NCI-H1694 (cell line): Measurements from ENCODE around the gene SNAP91.

ENCODE experiments used
- DNase-seq: peaks from one replicate; lab custom pipeline; 2025; lab: John Stamatoyannopoulos, UW

SNAP91 gene

DNA sequence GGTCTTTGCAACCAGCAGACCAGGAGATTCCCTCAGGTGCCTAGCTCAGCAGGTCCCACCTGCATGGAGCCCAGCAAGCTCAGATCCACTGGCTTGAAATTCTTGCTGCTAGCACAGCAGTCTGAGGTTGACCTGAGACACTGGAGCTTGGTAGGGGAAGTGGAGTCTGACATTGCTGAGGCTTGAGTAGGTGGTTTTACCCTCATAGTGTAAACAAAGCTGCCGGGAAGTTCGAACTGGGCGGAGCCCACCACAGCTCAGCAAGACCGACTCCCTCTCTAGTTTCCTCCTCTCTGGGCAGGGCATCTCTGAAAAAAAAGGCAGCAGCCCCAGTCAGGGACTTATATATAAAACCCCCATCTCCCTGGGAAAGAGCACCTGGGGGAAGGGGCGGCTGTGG is 162.3 kb downstream of the SNAP91 start:
- DNase-seq: no peak

DNA sequence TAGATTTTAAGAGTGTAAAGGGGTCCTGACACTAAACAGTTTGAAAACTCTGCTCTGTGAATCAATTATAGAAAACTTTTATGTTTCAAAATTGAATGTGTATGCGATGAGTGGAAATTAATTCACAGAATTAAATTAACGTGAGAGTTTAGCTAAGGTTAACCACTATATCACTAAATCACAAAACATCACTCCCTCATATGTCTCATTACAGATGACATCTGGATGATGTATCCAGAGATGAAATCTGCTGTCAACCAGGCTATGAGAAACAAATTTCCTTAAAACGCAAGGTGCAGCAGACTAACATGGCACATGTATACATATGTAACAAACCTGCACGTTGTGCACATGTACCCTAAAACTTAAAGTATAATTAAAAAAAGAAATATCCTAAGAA is 169.2 kb downstream of the SNAP91 start:
- no peak for DNase-seq

DNA sequence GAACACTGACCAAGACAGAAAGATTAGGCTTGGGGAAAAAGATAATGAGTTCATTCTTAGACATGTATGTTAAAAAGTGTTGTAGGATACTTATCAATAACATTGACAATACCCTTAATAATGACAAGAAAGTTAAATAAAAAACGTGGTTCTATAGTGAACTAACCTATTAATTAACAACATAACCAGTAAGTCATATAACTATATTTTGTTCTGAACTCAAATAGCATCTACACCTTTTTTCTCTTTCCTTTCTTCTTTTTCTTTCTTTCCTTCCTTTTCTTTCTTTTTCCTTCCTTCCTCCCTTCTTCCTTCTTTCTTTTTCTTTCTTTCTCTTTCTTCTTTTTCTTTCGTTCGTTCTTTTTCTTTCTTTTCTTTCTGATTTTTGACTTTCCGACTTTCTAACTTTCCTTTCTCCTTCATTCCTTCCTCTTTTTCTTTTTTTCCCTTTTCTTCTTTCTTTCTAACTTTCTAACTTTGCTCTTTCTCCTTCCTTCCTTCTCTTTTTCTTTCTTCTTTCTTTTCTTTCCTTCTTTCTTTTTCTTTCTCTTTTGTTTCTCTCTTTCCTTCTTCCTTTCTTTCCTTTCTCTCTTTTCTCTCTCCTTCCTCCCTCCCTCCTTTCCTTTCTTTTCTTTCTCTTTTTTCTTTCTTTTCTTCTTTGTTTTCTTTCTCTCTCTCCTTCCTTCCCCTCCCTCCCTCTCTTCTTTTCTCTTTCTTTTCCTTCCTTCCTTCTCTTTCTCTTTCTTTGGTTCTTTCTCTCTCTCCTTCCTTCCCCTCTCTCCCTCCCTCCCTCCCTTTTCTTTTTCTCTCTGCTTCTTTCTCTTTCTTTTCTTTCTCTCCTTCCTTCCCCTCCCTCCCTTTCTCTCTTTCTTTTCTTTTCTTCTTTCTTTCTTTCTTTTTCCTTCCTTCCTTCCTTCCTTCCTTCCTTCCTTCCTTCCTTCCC is 172.0 kb downstream of the SNAP91 start:
- no peak for DNase-seq

DNA sequence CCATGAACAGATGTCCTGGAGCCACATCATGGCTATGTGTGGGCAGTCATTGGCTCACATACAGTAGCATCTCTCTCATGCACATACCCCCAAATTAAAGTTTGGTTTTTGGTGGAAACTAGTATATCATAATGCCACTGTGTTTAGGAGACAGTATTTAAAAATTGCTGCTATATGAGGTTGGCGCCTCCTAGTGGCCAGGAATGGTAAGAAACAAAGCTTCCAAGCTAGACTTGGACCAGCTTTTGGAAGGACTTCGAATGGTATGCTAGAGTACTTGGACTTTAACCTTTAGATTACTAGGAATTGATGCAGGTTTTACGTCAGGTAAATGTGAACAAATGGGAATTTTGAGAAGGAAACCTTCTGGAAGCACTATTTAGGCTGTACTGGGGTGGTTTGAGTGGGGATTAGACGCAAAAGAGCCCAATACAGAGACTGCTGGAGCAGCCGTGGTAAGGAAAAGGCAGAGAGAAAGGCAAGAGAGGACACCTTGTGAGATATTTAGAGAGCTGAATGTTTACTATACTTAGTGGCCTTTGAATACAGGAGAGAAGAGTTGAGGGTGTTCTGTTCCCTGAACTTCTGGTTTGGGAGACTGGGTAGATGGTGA is 172.8 kb downstream of the SNAP91 start:
- DNase-seq: peak; percentile 48

DNA sequence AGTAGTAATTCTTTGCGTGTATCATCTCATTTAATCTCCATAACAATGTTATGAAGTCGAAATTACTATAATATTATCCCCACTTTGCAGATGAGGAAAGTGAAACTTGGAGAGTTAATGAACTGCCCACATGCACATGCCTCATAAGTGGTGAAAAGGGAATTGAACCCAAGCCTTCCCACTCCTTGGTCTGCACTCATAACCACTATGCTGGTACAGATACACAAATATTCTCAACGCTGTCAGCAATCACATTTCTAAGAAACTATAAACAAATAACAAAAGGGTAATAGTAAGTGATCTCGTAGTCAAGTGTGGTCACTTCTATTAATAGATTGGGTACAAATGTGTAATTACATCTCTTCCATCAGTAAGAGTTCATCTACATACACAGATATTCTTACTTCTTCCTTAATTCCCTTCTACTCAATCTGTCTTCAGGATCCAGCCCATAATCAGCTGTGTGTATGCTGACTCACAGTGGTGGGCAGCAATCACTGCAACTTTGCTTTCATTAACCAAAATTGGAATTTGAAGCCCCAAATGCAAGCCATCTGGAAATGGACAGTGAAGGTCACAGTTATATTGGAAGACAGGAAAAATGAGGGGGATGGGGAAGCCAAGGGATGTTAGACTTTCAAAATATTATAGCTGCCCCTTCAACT is 190.0 kb downstream of the SNAP91 start:
- no peak for DNase-seq

DNA sequence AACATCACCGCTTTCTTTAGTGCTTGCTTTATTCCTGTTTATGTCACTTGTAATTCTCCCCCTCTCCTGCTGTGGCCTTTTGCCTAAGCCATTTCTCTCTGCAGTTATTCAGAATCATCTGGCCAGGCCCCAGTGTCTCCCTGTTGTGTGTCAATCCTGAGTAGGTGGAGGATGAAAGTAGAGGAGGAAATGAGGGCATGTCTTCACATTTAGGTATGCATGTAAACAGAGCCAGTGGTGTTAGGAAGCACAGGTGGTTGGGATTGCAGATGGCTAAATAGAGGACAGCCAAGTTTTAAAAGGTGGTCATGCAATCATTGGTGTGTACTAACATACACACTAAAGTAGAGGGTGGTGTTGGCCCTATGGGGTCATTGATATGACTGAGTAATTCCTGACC is 191.4 kb downstream of the SNAP91 start:
- DNase-seq: no peak

DNA sequence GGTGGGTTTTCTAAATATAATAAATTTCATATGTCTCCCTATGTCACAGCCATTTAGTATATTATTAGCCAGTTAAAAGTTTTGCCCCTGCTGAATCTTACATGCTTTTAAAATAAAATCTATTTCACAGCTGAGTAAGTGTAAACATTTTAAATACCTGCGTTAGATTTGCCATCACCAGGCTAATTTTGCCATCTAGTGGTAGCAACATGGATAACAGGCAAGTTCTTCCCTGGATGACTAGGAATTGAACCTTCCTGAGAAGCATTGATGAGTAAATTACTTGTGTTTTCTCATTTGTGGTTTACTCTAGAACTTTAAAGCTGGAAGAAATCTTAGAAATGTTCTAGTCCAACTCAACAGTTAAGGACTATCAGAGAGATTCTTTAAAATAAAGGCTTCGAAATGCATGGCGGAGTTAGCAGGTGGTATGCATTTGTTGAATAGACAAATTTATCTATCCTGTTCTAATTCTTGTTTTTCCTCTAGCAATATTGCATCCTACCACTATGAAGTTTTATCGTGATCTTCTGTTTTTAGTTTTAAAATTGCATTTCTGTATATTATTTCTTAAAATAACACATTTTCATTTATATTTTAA is 193.9 kb downstream of the SNAP91 start:
- DNase-seq: peak; percentile 38

DNA sequence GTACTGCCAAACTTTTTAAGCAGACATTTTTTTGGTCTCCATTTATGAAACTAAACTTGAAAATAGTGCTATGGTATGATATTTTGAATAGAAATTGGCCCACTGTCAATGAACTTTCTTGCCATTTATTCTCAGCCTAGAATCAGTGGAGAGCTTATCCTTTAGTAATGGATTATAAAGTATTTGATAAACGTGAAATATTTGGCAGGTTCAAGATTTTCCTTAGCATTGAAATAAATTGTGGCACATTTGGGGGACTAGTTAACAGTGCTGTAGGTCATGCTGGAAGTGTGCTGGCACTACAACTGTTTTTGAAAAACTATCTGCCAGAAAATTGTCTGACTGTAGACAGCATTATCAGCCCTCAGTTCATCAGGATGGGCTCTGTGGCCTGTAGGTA is 194.4 kb downstream of the SNAP91 start:
- no peak for DNase-seq

DNA sequence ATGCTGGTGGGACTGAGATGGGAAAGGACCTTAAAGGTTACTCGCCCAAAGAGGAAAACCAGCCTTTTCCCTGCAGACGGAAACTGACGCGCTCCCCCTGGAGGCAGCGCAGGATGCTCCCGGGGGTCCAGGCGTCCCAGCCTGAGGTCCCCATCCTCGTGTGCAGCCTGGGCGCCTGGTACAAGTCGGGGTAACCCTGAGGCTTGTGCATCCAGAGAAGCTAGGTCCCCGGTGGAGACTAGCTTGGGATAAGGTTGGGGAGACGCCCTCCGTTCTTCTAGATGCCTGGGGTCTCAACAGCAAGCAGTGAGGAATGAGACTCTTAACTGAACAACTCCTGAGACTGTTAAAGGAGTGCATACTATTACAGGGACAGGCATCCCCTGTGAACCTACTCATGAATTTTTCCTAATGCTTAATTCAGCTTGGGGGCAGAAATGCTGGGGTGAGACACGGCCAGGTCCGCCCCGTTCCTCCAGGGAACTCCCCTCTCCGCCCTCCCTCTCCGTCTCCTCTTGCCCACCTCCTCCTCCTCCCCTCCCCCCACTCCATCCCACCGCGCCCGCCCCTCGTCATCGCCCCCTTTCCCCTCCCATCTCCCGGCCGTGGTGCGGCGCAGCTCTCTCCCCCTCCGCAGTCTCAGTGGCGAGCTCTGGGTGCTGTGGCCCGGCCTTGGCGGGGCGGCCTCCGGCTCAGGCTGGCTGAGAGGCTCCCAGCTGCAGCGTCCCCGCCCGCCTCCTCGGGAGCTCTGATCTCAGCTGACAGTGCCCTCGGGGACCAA is 196.8 kb downstream of the SNAP91 start, which contains the start of gene PRSS35:
PRSS35 (plus strand) TSS at position 634 of the 781 bp plus-strand sequence. CDS start 10,908 bp downstream, outside the sequence.
- DNase-seq: peak; percentile 45

DNA sequence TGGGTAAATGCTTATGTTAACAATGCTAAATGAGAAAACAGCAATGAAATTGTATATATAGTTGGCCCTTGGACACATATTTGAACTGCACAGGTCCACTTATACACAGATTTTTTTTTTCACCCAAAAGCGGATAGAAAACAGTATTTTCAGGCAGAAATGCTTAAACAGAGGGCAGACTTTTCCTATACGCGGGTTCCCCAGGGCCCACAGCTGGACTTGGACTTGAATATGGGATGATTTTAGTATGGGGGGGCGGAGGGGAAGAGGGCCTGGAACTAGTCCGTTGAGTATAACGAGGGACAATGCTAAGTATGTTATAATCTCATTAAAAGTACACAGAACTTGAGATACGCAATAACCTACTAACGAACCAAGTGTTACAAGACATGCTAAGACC is 197.6 kb downstream of the SNAP91 start:
- no peak for DNase-seq

DNA sequence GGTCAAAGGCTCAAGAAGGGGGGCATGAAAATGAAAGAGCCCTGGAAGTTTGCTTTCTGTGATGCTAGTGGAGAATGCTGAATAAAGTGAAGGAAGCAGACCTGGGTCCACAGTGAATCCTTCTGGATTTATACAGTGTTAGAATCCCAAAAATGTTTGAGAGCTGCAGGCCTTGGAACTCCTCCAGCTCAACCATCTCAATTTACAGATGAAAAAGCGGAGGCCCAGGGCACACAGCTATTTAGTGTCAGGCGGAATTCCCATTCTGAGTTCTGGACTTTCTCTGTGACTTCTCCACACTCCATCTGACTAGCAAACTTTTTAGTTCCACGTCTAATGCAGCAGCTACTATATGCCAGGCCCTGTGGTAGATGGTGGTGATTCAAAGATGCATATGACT is 198.1 kb downstream of the SNAP91 start:
- no peak for DNase-seq

DNA sequence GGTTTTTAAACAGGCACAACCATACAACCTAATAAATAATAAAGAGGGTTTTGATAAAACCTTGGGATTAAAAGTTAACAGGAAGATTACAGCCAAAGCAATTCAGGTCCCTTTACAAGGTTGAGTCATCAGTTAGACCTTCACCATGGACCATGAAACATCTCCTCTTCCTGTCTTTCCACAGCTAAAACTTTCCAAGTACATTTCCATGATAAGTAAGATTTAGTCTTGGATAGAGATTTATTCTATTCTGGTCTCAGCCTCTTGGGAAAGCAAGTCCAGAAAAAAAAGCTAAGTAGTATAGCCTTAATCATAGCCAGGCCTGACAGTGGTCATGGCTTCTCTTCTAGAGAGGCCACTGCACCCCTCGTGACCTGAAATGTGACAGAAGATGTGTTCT is 199.5 kb downstream of the SNAP91 start:
- DNase-seq: no peak

DNA sequence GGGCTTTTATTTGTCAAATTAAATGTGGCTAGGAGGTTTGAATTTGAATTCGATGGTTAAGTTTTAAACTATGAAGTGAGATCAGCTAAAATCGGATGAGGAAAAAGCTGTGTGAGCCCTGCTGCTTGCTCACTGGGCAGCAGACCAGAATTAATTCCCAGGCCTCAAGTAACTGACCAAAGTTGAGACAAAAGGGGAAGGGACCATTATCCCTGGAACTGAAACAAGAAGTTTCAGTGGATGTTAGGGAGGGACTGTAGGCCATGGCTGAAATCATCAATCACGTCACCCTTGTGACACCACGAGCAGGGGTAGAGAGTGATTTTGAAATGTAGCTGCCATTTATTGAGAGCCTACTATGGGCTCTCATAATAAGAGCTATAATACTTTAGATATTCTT is 203.5 kb downstream of the SNAP91 start:
- DNase-seq: no peak
